Measurements from ENCODE around the gene GMPPA.

GMPPA gene

DNA sequence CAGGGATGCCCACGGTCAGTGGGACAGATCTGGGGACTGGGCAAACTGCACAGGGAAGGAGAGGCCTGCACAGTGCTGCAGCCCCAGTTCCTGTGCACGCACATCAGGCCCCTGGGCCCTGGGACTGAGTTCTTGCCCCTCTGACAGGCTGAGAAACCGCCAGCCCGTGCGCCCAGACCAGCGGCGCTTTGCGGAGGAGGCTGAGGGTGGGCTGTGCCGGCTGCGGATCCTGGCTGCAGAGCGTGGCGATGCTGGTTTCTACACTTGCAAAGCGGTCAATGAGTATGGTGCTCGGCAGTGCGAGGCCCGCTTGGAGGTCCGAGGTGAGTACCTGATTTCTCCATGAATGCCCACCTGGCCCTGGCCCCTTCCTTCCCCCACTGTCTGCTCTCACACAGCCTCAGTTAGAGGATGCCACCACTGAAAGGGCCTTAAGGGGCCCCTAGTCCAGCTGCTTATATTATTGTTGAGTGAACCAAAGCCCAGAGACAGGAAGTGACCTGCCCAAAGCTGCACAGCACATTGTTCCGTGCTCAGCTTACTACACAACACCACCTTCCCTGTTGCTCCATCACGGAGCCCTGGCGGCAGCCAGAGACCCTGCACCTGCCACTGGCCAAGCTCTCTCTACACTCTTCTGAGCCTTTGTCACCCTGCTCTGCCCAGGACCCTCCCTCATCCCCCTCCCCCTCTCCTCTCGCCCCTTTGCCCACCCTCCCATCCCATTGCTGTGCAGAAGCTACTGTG lies 34.2 kb upstream of the GMPPA start:
- H3K27ac ChIP-seq = no peak overlapping the region
- TF ChIP-seq, protein P1, sequence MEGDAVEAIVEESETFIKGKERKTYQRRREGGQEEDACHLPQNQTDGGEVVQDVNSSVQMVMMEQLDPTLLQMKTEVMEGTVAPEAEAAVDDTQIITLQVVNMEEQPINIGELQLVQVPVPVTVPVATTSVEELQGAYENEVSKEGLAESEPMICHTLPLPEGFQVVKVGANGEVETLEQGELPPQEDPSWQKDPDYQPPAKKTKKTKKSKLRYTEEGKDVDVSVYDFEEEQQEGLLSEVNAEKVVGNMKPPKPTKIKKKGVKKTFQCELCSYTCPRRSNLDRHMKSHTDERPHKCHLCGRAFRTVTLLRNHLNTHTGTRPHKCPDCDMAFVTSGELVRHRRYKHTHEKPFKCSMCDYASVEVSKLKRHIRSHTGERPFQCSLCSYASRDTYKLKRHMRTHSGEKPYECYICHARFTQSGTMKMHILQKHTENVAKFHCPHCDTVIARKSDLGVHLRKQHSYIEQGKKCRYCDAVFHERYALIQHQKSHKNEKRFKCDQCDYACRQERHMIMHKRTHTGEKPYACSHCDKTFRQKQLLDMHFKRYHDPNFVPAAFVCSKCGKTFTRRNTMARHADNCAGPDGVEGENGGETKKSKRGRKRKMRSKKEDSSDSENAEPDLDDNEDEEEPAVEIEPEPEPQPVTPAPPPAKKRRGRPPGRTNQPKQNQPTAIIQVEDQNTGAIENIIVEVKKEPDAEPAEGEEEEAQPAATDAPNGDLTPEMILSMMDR (conservative IDR thresholded peaks at IDR 0.05) = no peak; the same call in 1 of the 2 replicates
- no peak for TF ChIP-seq ZFX (IDR thresholded peaks at IDR 0.05)

DNA sequence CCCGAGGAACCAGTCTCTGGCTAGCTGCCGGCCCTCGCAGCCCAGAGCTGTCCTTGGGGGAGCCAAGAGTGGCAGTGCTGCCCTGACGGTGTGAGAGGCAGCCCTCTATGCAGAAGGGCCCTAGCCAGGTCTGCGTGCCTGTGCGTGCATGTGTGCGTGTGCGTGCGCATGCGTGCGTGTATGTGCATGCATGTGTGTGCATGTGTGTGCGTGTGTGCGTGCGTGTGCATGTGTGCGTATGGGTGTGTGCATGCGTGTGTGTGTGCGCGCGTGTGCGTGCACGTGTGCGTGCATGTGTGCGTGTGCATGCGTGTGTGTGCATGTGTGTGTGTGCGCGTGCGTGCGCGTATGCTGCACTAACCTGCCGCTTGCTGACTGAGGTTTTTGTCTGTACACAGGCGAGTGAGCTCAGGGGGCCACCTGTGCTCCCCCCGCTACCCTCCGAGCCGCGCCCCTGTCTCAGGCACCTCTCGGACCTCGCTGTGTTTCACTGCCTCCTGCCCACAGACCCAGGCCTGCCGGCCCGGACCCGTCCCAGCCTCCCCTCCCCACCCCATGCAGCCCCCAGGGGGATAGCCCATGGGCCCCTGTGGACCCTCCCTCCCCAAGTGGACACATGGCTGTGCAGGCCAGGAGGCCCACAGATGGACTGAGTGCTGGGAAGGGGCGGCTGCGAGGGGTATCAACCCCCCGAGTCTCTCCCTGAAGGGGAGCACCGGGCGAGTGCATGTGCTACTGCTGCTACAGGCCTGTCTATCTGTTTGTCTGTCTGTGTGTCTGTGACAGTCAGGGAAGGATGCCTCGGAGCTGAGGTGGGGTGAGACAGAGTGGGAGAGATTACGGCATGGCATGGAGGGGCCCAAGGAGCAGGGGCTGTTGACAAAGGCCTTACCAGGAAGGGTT lies 32.8 kb upstream of the GMPPA start:
- TF ChIP-seq, protein P1 (conservative IDR thresholded peaks at IDR 0.05) = no peak
- TF ChIP-seq ZFX (IDR thresholded peaks at IDR 0.05) = no peak
- no peak overlapping the region for H3K27ac ChIP-seq

DNA sequence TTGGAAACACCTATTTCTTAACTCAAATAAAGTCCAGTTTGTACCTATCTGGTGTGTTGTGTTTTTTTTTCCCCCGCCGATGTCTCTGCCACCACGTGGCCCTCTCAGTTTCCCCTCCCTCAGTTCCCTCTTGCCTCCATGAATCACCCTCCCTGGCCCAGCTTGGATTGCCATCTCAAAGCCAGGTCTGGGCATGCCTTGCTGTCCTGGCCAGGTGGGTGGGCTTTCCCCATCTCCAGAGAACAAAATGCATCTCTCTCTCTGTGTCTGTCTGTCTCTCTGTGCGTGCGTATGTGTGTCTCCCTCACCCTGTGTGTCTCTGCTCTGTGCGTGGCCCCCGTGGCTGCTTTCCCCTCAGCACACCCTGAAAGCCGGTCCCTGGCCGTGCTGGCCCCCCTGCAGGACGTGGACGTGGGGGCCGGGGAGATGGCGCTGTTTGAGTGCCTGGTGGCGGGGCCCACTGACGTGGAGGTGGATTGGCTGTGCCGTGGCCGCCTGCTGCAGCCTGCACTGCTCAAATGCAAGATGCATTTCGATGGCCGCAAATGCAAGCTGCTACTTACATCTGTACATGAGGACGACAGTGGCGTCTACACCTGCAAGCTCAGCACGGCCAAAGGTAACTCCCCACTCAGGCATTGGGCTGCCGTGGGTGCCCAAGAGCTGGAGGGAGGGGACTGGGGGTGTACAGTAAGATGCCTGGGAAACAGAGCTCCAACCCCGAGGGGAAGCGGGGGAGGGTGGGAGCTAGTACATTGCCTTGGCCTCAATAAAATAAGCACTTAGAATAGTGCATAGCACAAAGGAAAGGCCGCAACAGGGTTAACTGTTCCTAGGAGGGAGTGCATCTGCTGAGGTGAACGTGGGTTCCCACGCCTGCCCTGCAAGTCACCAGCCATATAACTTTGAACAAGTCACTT lies 31.6 kb upstream of the GMPPA start:
- TF ChIP-seq, protein P1 (conservative IDR thresholded peaks at IDR 0.05) = no peak
- no peak for TF ChIP-seq ZFX (IDR thresholded peaks at IDR 0.05)

DNA sequence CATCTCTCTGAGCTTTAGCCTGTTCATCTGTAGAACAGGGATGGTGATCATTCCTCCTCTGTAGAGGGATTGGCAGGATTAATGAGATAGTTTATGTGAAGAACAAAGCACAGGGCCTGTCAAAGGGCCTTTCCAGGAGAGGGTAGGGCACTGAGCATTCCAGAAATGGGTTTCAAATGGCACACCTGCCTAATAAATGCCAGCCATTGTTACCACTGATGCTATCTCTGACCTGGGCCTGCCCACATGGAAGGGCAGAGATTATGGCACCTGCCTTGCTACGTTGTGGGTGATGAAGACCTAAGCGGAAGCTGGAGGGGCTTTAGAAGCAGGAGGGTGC lies 31.0 kb upstream of the GMPPA start:
- no peak overlapping the region for H3K27ac ChIP-seq
- TF ChIP-seq, protein P1 (conservative IDR thresholded peaks at IDR 0.05) = no peak
- TF ChIP-seq ZFX (IDR thresholded peaks at IDR 0.05) = no peak

More for the DNA sequence above, 31.6 kb upstream of the GMPPA start:
- no peak overlapping the region for H3K27ac ChIP-seq

DNA sequence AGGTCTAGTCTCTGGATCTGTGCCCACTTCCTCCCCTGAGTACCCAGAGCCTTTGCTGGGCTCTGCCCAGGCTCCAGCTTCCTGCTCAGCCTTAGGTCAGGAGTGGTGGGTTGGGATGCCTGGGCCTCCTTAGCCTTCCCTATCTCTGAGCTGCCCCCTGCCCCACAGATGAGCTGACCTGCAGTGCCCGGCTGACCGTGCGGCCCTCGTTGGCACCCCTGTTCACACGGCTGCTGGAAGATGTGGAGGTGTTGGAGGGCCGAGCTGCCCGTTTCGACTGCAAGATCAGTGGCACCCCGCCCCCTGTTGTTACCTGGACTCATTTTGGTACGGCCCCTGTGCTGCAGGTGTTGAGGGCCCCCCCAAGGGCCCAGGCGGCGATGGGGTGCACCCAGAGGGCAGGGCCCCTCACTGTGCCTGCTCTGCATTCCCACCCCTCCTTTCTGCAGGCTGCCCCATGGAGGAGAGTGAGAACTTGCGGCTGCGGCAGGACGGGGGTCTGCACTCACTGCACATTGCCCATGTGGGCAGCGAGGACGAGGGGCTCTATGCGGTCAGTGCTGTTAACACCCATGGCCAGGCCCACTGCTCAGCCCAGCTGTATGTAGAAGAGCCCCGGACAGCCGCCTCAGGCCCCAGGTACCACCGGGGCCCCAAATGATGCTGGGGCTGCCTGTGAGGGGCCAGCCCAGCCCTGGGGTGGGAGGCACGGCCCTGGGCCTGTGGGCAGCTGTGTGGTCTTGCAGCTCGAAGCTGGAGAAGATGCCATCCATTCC lies 30.1 kb upstream of the GMPPA start:
- H3K27ac ChIP-seq = no peak overlapping the region
- TF ChIP-seq, protein P1 (conservative IDR thresholded peaks at IDR 0.05) = no peak
- TF ChIP-seq ZFX (IDR thresholded peaks at IDR 0.05) = no peak

DNA sequence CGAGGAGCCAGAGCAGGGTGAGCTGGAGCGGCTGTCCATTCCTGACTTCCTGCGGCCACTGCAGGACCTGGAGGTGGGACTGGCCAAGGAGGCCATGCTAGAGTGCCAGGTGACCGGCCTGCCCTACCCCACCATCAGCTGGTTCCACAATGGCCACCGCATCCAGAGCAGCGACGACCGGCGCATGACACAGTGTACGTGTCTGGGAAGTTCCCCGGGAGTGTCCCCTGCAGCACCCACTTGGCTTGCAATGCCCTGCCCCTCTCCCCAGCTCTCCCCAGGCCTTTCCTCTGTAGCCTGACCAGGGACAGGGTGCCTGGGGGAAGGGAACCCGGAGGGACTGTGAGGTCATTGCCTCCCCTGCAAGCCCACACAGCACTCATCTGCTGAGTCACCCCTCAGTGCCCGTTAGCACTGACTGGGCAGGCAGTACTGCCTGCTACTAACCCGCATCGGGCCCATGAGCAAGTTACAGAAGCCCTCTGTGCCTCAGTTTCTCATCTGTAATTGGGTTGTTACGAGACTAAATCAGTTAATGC lies 29.4 kb upstream of the GMPPA start:
- TF ChIP-seq, protein P1 (conservative IDR thresholded peaks at IDR 0.05) = no peak
- TF ChIP-seq ZFX (IDR thresholded peaks at IDR 0.05) = no peak

More for the DNA sequence above, 29.4 kb upstream of the GMPPA start:
- H3K27ac ChIP-seq = no peak overlapping the region
